H1 (cell line): ENCODE data around the gene APLP2. TPM values are rescaled to one million over a fixed set of nuclear protein-coding genes. Genes with fewer than 3 reads are reported as not detected.

Experiments used
- CBX8 ChIP-seq: fragments of 300-800, 300-1000 bp; sonication (generic); IDR thresholded peaks from 2 replicates; pipeline ENCODE4 v1.7.1; 2016; ENCODE audit warnings: low read depth, low read length, borderline replicate concordance
- CEBPB ChIP-seq: IDR thresholded peaks from 2 replicates; pipeline ENCODE4 v1.6.1; 2012; ENCODE audit warnings: low read depth, low read length
- CHD2 ChIP-seq: IDR thresholded peaks from 2 replicates; pipeline ENCODE4 v1.6.1; 2012; ENCODE audit warnings: low read length, improper control_type of control experiment
- EGR1 ChIP-seq: IDR thresholded peaks from 2 replicates; pipeline ENCODE4 v1.6.1; 2011; ENCODE audit warnings: low read depth, low read length, borderline replicate concordance
- JUND ChIP-seq: IDR thresholded peaks from 2 replicates; pipeline ENCODE4 v1.6.1; 2011; ENCODE audit warnings: mild to moderate bottlenecking, improper control_type of control experiment, low read length
- polyA plus RNA-seq, 7 experiments: library from polyadenylated mRNA; depleted of rRNA in 3 of 7; stranded (reverse) in 5 of 7; unstranded in 2 of 7; fragments of >200 nt in 5 of 7; fragments of 200-250 nt in 2 of 7; gene quantifications; 1 replicate in 5 of 7; 2 replicates in 1 of 7; 4 replicates in 1 of 7; pipeline versions ENCODE4 v1.2.1 to v1.2.3, GENCODE V29; 2011 to 2013; ENCODE audit warnings: missing spikeins in 2 of 7, mixed read lengths in 2 of 7
- total RNA-seq: library from RNA; stranded (reverse); fragmentation: NEBNext Ultra II Directional; extraction: Animal tissue kit (Norgen Biotek cat#: 25700); gene quantifications from 2 replicates; pipeline ENCODE4 v1.2.1, GENCODE V29; 2021
- TF ChIP-seq, protein P1 (sequence below): IDR thresholded peaks from 2 replicates; pipeline ENCODE4 v1.6.1; 2011; ENCODE audit warnings: low read depth, mild to moderate bottlenecking, low read length; ENCODE audit not compliant: insufficient read depth
- TF ChIP-seq, protein P2 (sequence below): IDR thresholded peaks from 2 replicates; pipeline ENCODE4 v1.6.1; 2011; ENCODE audit warnings: low read length, improper control_type of control experiment

APLP2 gene
- total and polyA plus RNA-seq, 2 of the 8 experiments (the other 6 are each of a cell fraction or from before 2014, with no cell fraction given): 222 to 315 TPM

DNA sequence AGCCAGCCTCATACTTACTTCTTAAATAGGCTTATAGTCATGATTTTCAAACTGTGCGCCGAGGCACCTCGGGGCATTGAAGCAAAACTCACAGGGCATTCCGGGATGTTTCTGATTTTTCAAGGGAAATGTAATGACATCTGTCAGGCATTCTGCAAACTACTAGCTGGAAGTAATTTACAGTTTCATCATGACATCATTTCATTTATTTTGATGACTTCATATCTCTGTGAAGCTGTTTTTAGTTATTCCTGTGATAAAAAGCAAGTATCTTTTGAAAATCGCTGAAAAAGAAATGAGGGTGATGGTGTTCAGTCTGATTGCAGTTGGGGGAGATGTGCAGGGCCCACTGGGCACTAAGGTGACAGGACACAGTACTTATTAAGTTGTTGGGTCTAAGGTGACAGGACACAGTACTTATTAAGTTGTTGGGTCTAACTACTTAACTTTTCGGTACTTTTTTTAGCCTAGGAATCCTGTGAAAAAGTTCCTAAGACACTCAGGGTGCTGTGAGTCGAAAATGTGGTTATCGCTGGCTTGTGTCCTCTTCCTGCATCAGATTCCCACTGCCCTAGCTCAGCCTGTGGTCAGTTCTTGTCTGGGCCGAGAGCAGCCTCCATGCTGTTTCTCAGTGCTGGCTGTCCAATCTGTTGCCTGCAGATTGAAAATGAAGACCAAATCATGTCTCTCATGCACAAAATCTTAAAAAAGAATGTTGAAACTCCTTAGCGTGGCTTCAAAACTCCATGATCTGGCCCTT lies 42.6 kb downstream of the APLP2 start (continued):
- TF ChIP-seq CEBPB (no peak), JUND (no peak), CBX8 (no peak), EGR1 (no peak), CHD2 (no peak)
- TF ChIP-seq, protein P1, sequence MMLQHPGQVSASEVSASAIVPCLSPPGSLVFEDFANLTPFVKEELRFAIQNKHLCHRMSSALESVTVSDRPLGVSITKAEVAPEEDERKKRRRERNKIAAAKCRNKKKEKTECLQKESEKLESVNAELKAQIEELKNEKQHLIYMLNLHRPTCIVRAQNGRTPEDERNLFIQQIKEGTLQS: no peak
- TF ChIP-seq, protein P2, sequence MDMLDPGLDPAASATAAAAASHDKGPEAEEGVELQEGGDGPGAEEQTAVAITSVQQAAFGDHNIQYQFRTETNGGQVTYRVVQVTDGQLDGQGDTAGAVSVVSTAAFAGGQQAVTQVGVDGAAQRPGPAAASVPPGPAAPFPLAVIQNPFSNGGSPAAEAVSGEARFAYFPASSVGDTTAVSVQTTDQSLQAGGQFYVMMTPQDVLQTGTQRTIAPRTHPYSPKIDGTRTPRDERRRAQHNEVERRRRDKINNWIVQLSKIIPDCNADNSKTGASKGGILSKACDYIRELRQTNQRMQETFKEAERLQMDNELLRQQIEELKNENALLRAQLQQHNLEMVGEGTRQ: no peak
- TF ChIP-seq, all 59 proteins: peak for 0
